Endodermal cell (in vitro differentiated cells): ENCODE data around the gene ZC3H4. TPM values are rescaled to one million over a fixed set of nuclear protein-coding genes. Genes with fewer than 3 reads are reported as not detected.

Experiments used
- DNase-seq: peaks from one replicate; pipeline ENCODE4 v3.0.0-alpha.2; 2017
- H3K27ac ChIP-seq: 2 replicates; pipeline ENCODE4 v1.5.1; 2013; ENCODE audit warnings: mild to moderate bottlenecking, low read depth, low read length, moderate library complexity
- H3K27me3 ChIP-seq: 2 replicates; pipeline ENCODE4 v1.6.1; 2013; ENCODE audit warnings: mild to moderate bottlenecking, low read length, moderate library complexity; ENCODE audit not compliant: insufficient read depth, control insufficient read depth, poor library complexity, severe bottlenecking
- H3K36me3 ChIP-seq: 2 replicates; pipeline ENCODE4 v1.7.0; 2013; ENCODE audit warnings: mild to moderate bottlenecking, low read length, moderate library complexity; ENCODE audit not compliant: control insufficient read depth, insufficient read depth
- H3K4me1 ChIP-seq: one replicate; pipeline ENCODE4 v1.7.0; 2013; ENCODE audit warnings: low read length; ENCODE audit not compliant: control insufficient read depth, insufficient read depth
- H3K4me3 ChIP-seq: 2 replicates; pipeline ENCODE4 v1.5.1; 2013; ENCODE audit warnings: mild to moderate bottlenecking, low read length, moderate library complexity
- H3K9ac ChIP-seq: 2 replicates; pipeline ENCODE4 v1.6.1; 2013; ENCODE audit warnings: mild to moderate bottlenecking, low read length, moderate library complexity; ENCODE audit not compliant: poor library complexity, severe bottlenecking; ENCODE audit errors: extremely low read depth
- H3K9me3 ChIP-seq: 2 replicates; pipeline ENCODE4 v1.6.1; 2013; ENCODE audit warnings: mild to moderate bottlenecking, low read length, moderate library complexity; ENCODE audit not compliant: control insufficient read depth
- H3K27ac Mint-ChIP-seq: 2 replicates; pipeline ENCODE4 v1.8.0; 2020; ENCODE audit warnings: mixed read lengths
- H3K27me3 Mint-ChIP-seq: 2 replicates; pipeline ENCODE4 v1.8.0; 2021; ENCODE audit warnings: mild to moderate bottlenecking, mixed read lengths; ENCODE audit not compliant: insufficient read depth
- H3K36me3 Mint-ChIP-seq: 2 replicates; pipeline ENCODE4 v1.8.0; 2020; ENCODE audit warnings: low read depth, mixed read lengths
- H3K4me1 Mint-ChIP-seq: 2 replicates; pipeline ENCODE4 v1.8.0; 2020; ENCODE audit warnings: mixed read lengths
- H3K4me3 Mint-ChIP-seq: 2 replicates; pipeline ENCODE4 v1.8.0; 2020; ENCODE audit warnings: mild to moderate bottlenecking, moderate library complexity, mixed read lengths
- H3K9me3 Mint-ChIP-seq: 2 replicates; pipeline ENCODE4 v1.8.0; 2020; ENCODE audit warnings: mild to moderate bottlenecking, mixed read lengths
- CTCF ChIP-seq: fragments of 200-600 bp; sonication (generic); conservative IDR thresholded peaks from 2 replicates; pipeline ENCODE4 v1.5.0; 2021; ENCODE audit warnings: antibody characterized with exemption, mild to moderate bottlenecking
- WGBS, 2 experiments: methylation state at CpG; one replicate each; pipeline versions ENCODE4 v1.1.5 to v1.1.7; 2013; ENCODE audit warnings: missing lambda C conversion rate in 2 of 2, mixed read lengths in 1 of 2; ENCODE audit not compliant: insufficient coverage in 1 of 2, insufficient read length in 1 of 2; 5-methylcytosine and 5-hydroxymethylcytosine counted together
- total RNA-seq, 2 donors: library from RNA; stranded (reverse); fragmentation: NEBNext Ultra II Directional in 1 of 2; extraction: Animal tissue kit (Norgen Biotek cat#: 25700) in 1 of 2; gene quantifications; 2 replicates in 1 of 2; 3 replicates in 1 of 2; pipeline ENCODE4 v1.2.1, GENCODE V29; 2021

The ZC3H4 gene
- total RNA-seq, 2 donors from 2014 or later, result 64.9 to 82.5 TPM

GRCh38 chr19:47093254-47093653, 20.3 kb downstream of the ZC3H4 start:
- Mint-ChIP-seq H3K4me1 (peaks cover 12% of the 10 kb centered on the region), H3K4me3 (no peak overlapping the region), H3K36me3 (peaks cover 58% of the 10 kb centered on the region), H3K27me3 (no peaks in the 10 kb centered on the region), H3K9me3 (no peaks in the 10 kb centered on the region), H3K27ac (peak overlapping the region; percentile 39)
- peaks cover 66% of the 10 kb centered on the region for H3K36me3 ChIP-seq
- 87 to 95% methylated on average over 5 of the region's 5 CpGs for WGBS, 2 experiments
- H3K4me1 ChIP-seq, result no peaks in the 10 kb centered on the region
- TF ChIP-seq CTCF, result no peak
- DNase-seq, result no peak
- no peak overlapping the region for H3K9ac ChIP-seq
- no peak overlapping the region for H3K4me3 ChIP-seq
- no peaks in the 10 kb centered on the region for H3K27me3 ChIP-seq
- no peaks in the 10 kb centered on the region for H3K9me3 ChIP-seq
- H3K27ac ChIP-seq, result no peak overlapping the region

GRCh38 chr19:47089767-47090350, 23.7 kb downstream of the ZC3H4 start:
- no peak overlapping the region for H3K27ac ChIP-seq
- no peak overlapping the region for H3K4me3 ChIP-seq
- no peak overlapping the region for H3K9ac ChIP-seq
- H3K36me3 Mint-ChIP-seq, result peaks cover 79% of the 10 kb centered on the region
- H3K4me1 ChIP-seq, result no peaks in the 10 kb centered on the region
- no peaks in the 10 kb centered on the region for H3K4me1 Mint-ChIP-seq
- H3K27me3 Mint-ChIP-seq, result no peaks in the 10 kb centered on the region
- DNase-seq, result no peak
- H3K9me3 Mint-ChIP-seq, result no peaks in the 10 kb centered on the region
- no peak overlapping the region for H3K27ac Mint-ChIP-seq
- H3K4me3 Mint-ChIP-seq, result no peak overlapping the region
- no peaks in the 10 kb centered on the region for H3K27me3 ChIP-seq
- no peak for TF ChIP-seq CTCF
- 95 to 96% methylated on average over 17 to 21 of the region's 21 CpGs for whole genome bisulfite sequencing, 2 experiments
- peaks cover 76% of the 10 kb centered on the region for H3K36me3 ChIP-seq
- no peaks in the 10 kb centered on the region for H3K9me3 ChIP-seq

- Histone ChIP-seq H3K27me3 (no peaks in the 10 kb centered on the region), H3K27ac (no peak overlapping the region), H3K9ac (no peak overlapping the region), H3K4me3 (no peak overlapping the region), H3K4me1 (no peaks in the 10 kb centered on the region), H3K36me3 (peaks cover 82% of the 10 kb centered on the region), H3K9me3 (no peaks in the 10 kb centered on the region)
- peaks cover 88% of the 10 kb centered on the region for H3K36me3 Mint-ChIP-seq
- H3K9me3 Mint-ChIP-seq, result no peaks in the 10 kb centered on the region
- no peak overlapping the region for H3K4me3 Mint-ChIP-seq
- no peaks in the 10 kb centered on the region for H3K27me3 Mint-ChIP-seq
- WGBS, 2 experiments, result 95 to 100% methylated on average over 5 to 17 of the region's 17 CpGs
- H3K27ac Mint-ChIP-seq, result no peak overlapping the region
- peaks cover 5% of the 10 kb centered on the region for H3K4me1 Mint-ChIP-seq
- no peak for TF ChIP-seq CTCF
- no peak for DNase-seq
These were observed 27.3 kb downstream of the ZC3H4 start for GRCh38 chr19:47086280-47086679.
